Keratinocyte (primary cell): Measurements from ENCODE around the gene PTN. TPM values are rescaled to one million over a fixed set of nuclear protein-coding genes. Genes with fewer than 3 reads are reported as not detected.

ENCODE experiments used
- DNase-seq: peaks from one replicate; pipeline ENCODE4 v3.0.0-alpha.2; 2011; ENCODE audit warnings: low read depth, missing footprints, low spot score
- FAIRE-seq: peaks from 2 replicates; lab custom pipeline; 2011; peaks lifted over from hg19 to GRCh38; lab: Jason Lieb, UNC
- H2AFZ ChIP-seq: 2 replicates; pipeline ENCODE4 v1.6.0; 2012; ENCODE audit warnings: low read length, control low read depth, inconsistent platforms; ENCODE audit not compliant: control insufficient read depth
- H3K27ac ChIP-seq: 2 replicates; pipeline ENCODE4 v1.5.1; 2011; ENCODE audit warnings: low read length; ENCODE audit not compliant: control insufficient read depth, insufficient read depth
- H3K27me3 ChIP-seq: 3 replicates; pipeline ENCODE4 v1.6.0; 2011; ENCODE audit warnings: low read length; ENCODE audit not compliant: control insufficient read depth, insufficient read depth; ENCODE audit errors: extremely low read depth
- H3K36me3 ChIP-seq, 2 experiments: 2 replicates in 1 of 2; 3 replicates in 1 of 2; pipeline ENCODE4 v1.5.1; 2011; ENCODE audit warnings: low read length in 2 of 2, mild to moderate bottlenecking in 1 of 2; ENCODE audit not compliant: control insufficient read depth in 2 of 2, insufficient read depth in 2 of 2; ENCODE audit errors: extremely low read depth in 1 of 2
- H3K4me1 ChIP-seq: 3 replicates; pipeline ENCODE4 v1.5.1; 2011; ENCODE audit warnings: low read length; ENCODE audit not compliant: control insufficient read depth, insufficient read depth; ENCODE audit errors: extremely low read depth
- H3K4me2 ChIP-seq: 3 replicates; pipeline ENCODE4 v1.6.0; 2011; ENCODE audit warnings: low read depth, low read length; ENCODE audit not compliant: control insufficient read depth, insufficient read depth; ENCODE audit errors: extremely low read depth
- H3K4me3 ChIP-seq, 3 experiments: fragments of 200-600 bp in 1 of 3; sonication (generic) in 1 of 3; 2 replicates in 2 of 3; 3 replicates in 1 of 3; pipeline ENCODE4 v1.5.1; 2011 to 2016; ENCODE audit warnings: low read length in 3 of 3, mild to moderate bottlenecking in 3 of 3, control low read depth in 2 of 3, inconsistent platforms in 1 of 3, low read depth in 1 of 3, mixed read lengths in 1 of 3, mixed run types in 1 of 3, moderate library complexity in 1 of 3; ENCODE audit not compliant: control insufficient read depth in 2 of 3, insufficient read depth in 2 of 3; ENCODE audit errors: extremely low read depth in 1 of 3
- H3K79me2 ChIP-seq: 2 replicates; pipeline ENCODE4 v1.6.0; 2012; ENCODE audit warnings: low read length; ENCODE audit not compliant: control insufficient read depth, insufficient read depth
- H3K9ac ChIP-seq: 3 replicates; pipeline ENCODE4 v1.6.0; 2011; ENCODE audit warnings: low read length; ENCODE audit not compliant: control insufficient read depth, insufficient read depth; ENCODE audit errors: extremely low read depth
- H3K9me1 ChIP-seq: 3 replicates; pipeline ENCODE4 v1.6.0; 2011; ENCODE audit warnings: low read length; ENCODE audit not compliant: control insufficient read depth, insufficient read depth; ENCODE audit errors: extremely low read depth
- H3K9me3 ChIP-seq: 2 replicates; pipeline ENCODE4 v1.5.1; 2012; ENCODE audit warnings: low read depth, low read length; ENCODE audit not compliant: control insufficient read depth
- H4K20me1 ChIP-seq: 3 replicates; pipeline ENCODE4 v1.6.0; 2011; ENCODE audit warnings: low read length; ENCODE audit not compliant: control insufficient read depth, insufficient read depth; ENCODE audit errors: extremely low read depth
- CTCF ChIP-seq, 3 experiments: IDR thresholded peaks in 1 of 3; conservative IDR thresholded peaks in 1 of 3; optimal IDR thresholded peaks in 1 of 3; 2 replicates in 2 of 3; 3 replicates in 1 of 3; pipeline versions ENCODE3 to v1.5.1; 2011; ENCODE audit warnings: low read length in 3 of 3, mild to moderate bottlenecking in 3 of 3, moderate library complexity in 2 of 3, control low read depth in 1 of 3, inconsistent platforms in 1 of 3; ENCODE audit not compliant: insufficient read depth in 2 of 3; ENCODE audit errors: extremely low read depth in 1 of 3
- EZH2 ChIP-seq: IDR thresholded peaks from one replicate; pipeline ENCODE4 v1.6.1; 2012; ENCODE audit warnings: inconsistent platforms, mild to moderate bottlenecking, low read length, moderate library complexity
- dilution Hi-C: fragments of 300-500 bp; cut with MboI; formaldehyde crosslinking; loops from one replicate; pipeline ENCODE4 v1.7.0; 2020; ENCODE audit warnings: low sequenced_read_pairs; ENCODE audit not compliant: extremely low pct_ligation_motif_present
- polyA plus RNA-seq, 5 experiments: library from polyadenylated mRNA; depleted of rRNA in 3 of 5; stranded (reverse) in 3 of 5; stranded (forward) in 1 of 5; unstranded in 1 of 5; fragments of >200 nt; gene quantifications; 1 replicate in 1 of 5; 2 replicates in 3 of 5; 3 replicates in 1 of 5; pipeline versions ENCODE4 v1.2.1 to v1.2.3, GENCODE V29; 2011 to 2012; ENCODE audit warnings: missing spikeins in 2 of 5, low read depth in 1 of 5, low replicate concordance in 1 of 5

PTN gene
- polyA plus RNA-seq, 1 donor (not counting 4 experiments of a cell fraction or from before 2014, with no cell fraction given): not detected

DNA sequence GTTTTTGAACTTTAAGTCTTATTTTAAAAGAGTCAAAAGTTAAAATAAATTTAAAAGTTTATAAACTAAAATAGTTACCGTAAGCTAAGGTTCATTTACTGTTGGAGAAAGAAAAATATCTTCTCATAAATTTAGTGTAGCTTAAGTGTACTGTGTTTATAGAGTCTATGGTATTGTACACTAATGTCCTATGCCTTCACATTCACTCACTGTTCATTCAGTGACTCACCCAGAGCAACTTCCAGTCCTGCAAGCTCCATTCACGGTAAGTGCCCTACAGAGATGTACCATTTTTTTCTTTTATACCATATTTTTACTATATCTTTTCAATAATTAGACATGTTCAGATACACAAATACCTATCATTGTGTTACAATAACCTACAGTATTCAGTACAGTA lies 97.6 kb downstream of the PTN start:
- FAIRE-seq: no peak
- TF ChIP-seq EZH2 (no peak), CTCF (optimal IDR thresholded peaks at IDR 0.05 in 1 of 3, IDR thresholded peaks at IDR 0.05 in 1 of 3, conservative IDR thresholded peaks at IDR 0.05 in 1 of 3; ENCODE audit: extremely low read depth in 1 of 3, insufficient read depth in 2 of 3, low read length in 3 of 3) (no peak)
- H3K36me3 ChIP-seq: no peaks in the 10 kb centered on the region
- no peak overlapping the region for H2AFZ ChIP-seq
- H3K9me1 ChIP-seq: no peaks in the 10 kb centered on the region
- no peak for DNase-seq
- no peak overlapping the region for H3K4me3 ChIP-seq
- H3K27ac ChIP-seq: no peak overlapping the region
- no peak overlapping the region for H3K9ac ChIP-seq
- H3K27me3 ChIP-seq: no peaks in the 10 kb centered on the region
- H4K20me1 ChIP-seq: no peaks in the 10 kb centered on the region
- H3K9me3 ChIP-seq: peaks cover 2% of the 10 kb centered on the region
- H3K4me1 ChIP-seq: no peaks in the 10 kb centered on the region
- dilution Hi-C loops: no loop called here
- no peaks in the 10 kb centered on the region for H3K79me2 ChIP-seq
- no peak overlapping the region for H3K4me2 ChIP-seq

DNA sequence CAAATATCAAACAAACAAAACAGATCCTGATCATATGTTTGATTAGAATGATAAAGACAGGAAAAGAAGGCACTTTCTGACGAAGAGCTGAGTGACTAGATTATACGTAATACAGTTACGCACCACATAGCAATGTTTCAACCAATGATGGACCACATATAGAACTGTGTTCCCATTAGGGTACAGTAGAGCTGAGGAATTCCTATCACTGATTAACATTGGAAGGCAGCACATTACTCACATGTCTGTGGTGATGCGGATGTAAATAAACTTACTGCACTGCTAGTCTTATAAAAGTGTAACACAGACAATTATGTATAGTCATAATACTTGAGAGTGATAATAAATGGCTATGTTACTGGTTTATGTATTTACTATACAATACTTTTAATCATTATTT lies 98.3 kb downstream of the PTN start:
- dilution Hi-C loops: no loop called here
- H3K27me3 ChIP-seq: no peaks in the 10 kb centered on the region
- no peak for DNase-seq

More for the DNA sequence above, 98.3 kb downstream of the PTN start:
- Histone ChIP-seq H3K4me3 (no peak overlapping the region), H3K9me3 (peaks cover 2% of the 10 kb centered on the region), H3K4me1 (no peaks in the 10 kb centered on the region), H3K36me3 (no peaks in the 10 kb centered on the region), H3K9ac (no peak overlapping the region), H3K9me1 (no peaks in the 10 kb centered on the region), H3K4me2 (no peak overlapping the region), H2AFZ (no peak overlapping the region), H3K79me2 (no peaks in the 10 kb centered on the region), H4K20me1 (no peaks in the 10 kb centered on the region), H3K27ac (no peak overlapping the region)
- TF ChIP-seq CTCF (optimal IDR thresholded peaks at IDR 0.05 in 1 of 3, IDR thresholded peaks at IDR 0.05 in 1 of 3, conservative IDR thresholded peaks at IDR 0.05 in 1 of 3; ENCODE audit: extremely low read depth in 1 of 3, insufficient read depth in 2 of 3, low read length in 3 of 3): no peak
- TF ChIP-seq EZH2: no peak
- no peak for FAIRE-seq
